Neuron (in vitro differentiated cells): ENCODE results near the gene CSF2.

Experiments used
- H2AFZ ChIP-seq: one replicate; pipeline ENCODE4 v1.6.1; 2013; ENCODE audit warnings: low read depth, mild to moderate bottlenecking, inconsistent platforms, low read length, moderate library complexity
- H3K27me3 ChIP-seq: one replicate; pipeline ENCODE4 v1.6.1; 2013; ENCODE audit warnings: low read length; ENCODE audit not compliant: insufficient read depth
- H3K36me3 ChIP-seq: one replicate; pipeline ENCODE4 v1.6.1; 2013; ENCODE audit warnings: low read length; ENCODE audit not compliant: insufficient read depth
- H3K4me1 ChIP-seq: one replicate; pipeline ENCODE4 v1.6.1; 2013; ENCODE audit warnings: low read length; ENCODE audit not compliant: insufficient read depth
- H3K4me3 ChIP-seq: 2 replicates; pipeline ENCODE4 v1.5.1; 2013; ENCODE audit warnings: mild to moderate bottlenecking, low read length, moderate library complexity
- H3K9me3 ChIP-seq: one replicate; pipeline ENCODE4 v1.6.1; 2013; ENCODE audit warnings: low read length

Gene CSF2

DNA sequence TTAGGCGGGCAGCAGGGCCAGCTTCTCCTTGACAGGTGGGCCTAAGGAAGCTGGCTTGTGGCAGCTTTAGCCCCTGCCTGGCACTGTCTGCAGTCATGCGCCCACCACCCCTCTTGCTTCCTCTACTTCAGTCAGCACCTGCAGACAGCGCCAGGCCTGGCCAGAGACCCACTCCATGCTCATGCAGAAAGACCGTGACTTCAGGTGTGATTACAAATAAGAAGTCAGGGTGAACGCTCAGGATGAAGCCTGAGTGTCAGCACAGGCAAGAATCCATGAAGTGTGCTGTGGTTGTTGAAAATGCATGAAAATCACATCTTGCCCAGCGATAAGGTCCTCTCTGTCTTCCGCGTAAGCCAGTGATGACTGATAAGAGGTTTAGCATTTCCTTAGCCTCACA lies 3.4 kb downstream of the CSF2 start:
- no peaks in the 10 kb centered on the region for H3K36me3 ChIP-seq
- no peak overlapping the region for H3K4me3 ChIP-seq
- H3K27me3 ChIP-seq, result no peaks in the 10 kb centered on the region
- H3K4me1 ChIP-seq, result no peaks in the 10 kb centered on the region
- no peaks in the 10 kb centered on the region for H3K9me3 ChIP-seq
- no peak overlapping the region for H2AFZ ChIP-seq

DNA sequence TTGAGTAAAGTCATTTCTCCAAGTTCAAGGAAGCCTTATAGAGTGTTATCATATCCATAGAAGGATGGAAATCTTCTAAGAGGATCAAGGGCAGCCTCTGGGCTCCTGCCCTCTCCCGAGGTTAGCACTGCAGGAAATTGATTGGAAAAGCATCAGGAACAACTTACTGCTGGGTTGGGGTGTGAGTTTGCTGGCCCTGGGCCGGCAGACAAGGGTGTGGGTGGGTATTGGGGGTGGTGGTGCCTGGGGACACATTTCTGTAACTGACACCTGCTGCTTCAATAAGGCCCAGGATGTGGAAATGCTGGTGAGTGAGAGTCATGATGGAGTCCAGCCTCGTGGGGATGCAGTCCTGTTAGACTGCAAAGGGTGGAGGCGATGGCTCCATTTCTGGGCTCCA lies 5.5 kb downstream of the CSF2 start:
- H3K9me3 ChIP-seq, result no peaks in the 10 kb centered on the region
- no peaks in the 10 kb centered on the region for H3K27me3 ChIP-seq
- no peak overlapping the region for H2AFZ ChIP-seq
- H3K36me3 ChIP-seq, result no peaks in the 10 kb centered on the region
- no peak overlapping the region for H3K4me3 ChIP-seq
- no peaks in the 10 kb centered on the region for H3K4me1 ChIP-seq

DNA sequence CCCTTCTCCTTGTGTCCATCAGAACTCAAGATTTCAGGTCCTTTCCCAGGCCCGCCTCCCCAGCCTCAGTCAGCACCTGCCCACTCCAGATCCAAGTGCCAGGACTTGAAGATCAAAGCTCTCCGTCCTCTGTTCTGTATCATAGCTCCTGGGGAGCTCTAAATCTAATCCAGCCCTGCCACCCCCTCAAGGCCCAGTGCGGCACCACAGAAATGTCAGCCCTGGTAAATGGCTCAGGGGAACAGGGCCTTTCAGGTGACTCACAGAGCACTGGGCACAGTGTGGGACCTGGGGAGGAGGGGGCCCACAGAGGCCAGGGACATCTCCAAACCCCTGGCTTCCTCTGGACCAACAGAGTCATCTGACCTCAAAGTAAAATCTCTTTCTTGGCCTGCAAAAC lies 6.0 kb downstream of the CSF2 start:
- no peak overlapping the region for H3K4me3 ChIP-seq
- no peaks in the 10 kb centered on the region for H3K27me3 ChIP-seq
- no peaks in the 10 kb centered on the region for H3K36me3 ChIP-seq
- no peaks in the 10 kb centered on the region for H3K9me3 ChIP-seq
- H2AFZ ChIP-seq, result no peak overlapping the region
- no peaks in the 10 kb centered on the region for H3K4me1 ChIP-seq

DNA sequence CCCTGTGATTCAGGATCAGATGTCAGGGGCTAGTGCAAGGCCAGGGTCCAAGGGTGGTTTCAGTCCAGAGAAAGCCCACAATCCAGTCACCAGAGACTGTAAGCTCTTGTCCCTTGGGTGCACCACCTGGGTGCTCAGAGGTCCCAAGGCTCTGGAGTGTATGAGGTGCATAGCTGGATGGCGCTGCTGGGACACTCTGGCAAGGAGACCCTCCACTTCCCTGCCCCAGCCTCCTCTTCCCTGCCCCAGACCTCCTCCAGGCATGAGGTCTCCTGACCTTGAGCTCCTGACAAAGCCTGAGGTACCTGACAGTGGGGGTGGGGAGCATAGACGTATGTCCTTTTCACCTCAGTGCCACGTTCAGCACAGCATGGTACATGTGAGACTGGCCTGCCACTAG lies 7.0 kb downstream of the CSF2 start:
- Histone ChIP-seq H3K27me3 (no peaks in the 10 kb centered on the region), H2AFZ (no peak overlapping the region), H3K4me1 (no peaks in the 10 kb centered on the region), H3K36me3 (no peaks in the 10 kb centered on the region), H3K4me3 (no peak overlapping the region), H3K9me3 (no peaks in the 10 kb centered on the region)

DNA sequence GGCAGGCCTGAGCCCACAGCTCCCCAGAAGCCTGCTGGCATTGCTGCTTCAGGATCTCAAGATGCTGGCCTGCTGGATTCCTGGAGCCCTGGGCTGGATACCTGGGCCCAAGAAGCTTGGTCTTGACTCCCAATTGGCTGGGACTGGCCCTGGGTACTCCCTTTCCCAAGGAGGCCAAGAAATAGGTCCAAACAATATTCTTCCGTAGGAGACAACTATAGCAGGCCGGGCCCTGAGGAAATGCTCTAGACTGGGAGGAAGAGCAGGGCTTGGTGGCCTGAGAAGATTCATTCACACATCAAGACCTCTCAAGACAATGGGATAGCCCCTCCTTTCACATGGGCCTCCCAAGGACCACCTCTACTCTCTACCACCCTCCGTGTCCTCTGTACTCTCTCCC lies 7.9 kb downstream of the CSF2 start:
- H3K36me3 ChIP-seq, result no peaks in the 10 kb centered on the region
- H2AFZ ChIP-seq, result no peak overlapping the region
- H3K27me3 ChIP-seq, result no peaks in the 10 kb centered on the region
- H3K4me1 ChIP-seq, result no peaks in the 10 kb centered on the region
- H3K4me3 ChIP-seq, result no peak overlapping the region
- no peaks in the 10 kb centered on the region for H3K9me3 ChIP-seq

DNA sequence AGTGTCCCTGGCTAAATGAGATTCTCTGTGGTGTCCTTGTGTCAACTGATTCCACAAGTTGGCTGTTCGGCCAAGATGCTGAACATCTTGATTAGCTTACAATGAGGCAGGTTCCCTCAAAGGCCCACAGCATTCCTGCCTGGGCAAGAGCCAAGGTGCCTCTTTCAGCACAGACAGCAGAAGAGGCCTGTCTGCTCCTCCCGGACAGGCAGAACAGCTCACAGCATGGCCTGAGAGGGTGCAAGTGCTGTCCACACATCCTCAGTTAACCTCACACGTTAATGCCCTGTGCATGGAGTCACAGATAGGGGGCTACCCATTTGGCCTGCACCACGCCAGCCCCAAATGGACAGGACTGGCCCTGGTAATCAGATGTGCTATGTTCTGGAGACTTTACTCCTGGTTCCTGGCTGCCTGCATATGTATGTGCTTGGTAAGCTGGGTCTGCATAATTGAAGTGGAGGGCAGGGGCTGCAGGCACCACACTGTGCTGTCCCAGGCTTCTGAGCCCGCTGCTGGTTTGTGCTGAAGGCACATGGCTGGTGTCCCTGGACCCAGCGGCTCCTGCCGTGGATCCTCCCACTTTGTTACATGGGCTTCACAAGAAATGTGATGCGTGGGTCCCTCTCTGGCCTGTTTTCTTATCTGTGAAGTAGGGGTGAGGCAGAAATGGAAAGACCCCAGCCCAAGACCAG lies 8.9 kb downstream of the CSF2 start:
- Histone ChIP-seq H2AFZ (no peak overlapping the region), H3K4me3 (no peak overlapping the region), H3K36me3 (no peaks in the 10 kb centered on the region), H3K27me3 (no peaks in the 10 kb centered on the region), H3K4me1 (no peaks in the 10 kb centered on the region), H3K9me3 (no peaks in the 10 kb centered on the region)

DNA sequence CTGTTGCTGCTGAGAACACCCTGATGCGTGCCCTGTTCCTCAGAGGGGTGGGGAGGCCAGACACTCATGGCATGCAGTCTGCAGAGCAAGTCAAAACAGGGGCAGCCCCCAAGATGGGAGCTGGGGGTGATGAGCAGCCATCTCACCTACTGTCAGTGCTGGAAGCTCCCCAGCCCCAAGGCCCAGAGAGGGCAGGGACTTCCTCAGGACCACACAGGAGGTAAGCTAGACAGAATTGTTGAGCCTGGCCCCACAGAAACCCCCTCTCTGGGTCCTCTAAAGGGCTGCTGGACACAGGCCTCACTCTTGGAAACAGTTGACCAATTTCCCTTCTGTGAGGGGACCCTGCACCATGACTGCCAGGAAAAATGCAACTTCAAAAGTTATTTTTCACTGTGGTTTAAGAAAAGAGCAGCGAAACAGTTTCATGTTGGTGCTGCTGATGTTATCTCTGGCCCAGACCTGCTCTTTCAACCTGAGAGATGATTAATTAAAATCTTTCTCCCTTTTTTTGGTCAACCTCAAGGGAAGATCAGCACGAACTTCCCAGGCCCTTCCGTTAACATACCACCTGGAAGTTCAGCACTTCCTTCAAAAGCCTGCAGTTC lies 9.6 kb downstream of the CSF2 start:
- Histone ChIP-seq H3K4me3 (no peak overlapping the region), H2AFZ (no peak overlapping the region), H3K9me3 (no peaks in the 10 kb centered on the region), H3K4me1 (no peaks in the 10 kb centered on the region), H3K36me3 (no peaks in the 10 kb centered on the region), H3K27me3 (no peaks in the 10 kb centered on the region)

DNA sequence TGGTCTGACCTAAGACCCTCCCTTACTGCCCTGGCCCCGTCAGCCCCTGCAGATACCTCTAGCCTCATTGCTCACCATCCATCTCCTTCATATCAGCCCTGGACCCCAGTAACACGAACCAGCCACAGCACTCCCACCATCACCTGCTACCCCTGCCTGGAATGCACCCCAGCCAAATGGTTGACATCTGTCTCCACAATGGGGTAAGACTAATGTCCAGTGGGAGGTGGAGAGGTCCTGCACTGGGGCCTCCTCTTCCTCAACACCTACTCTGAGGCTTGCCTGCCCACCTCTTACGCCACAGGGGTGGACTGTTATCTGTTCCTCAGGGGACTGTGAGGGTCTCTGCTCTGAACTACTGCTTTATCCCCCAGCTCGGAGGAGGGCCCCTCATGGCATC lies 12.1 kb downstream of the CSF2 start:
- no peak overlapping the region for H3K4me3 ChIP-seq
- no peak overlapping the region for H2AFZ ChIP-seq
- H3K27me3 ChIP-seq, result no peaks in the 10 kb centered on the region
- no peaks in the 10 kb centered on the region for H3K4me1 ChIP-seq
- H3K36me3 ChIP-seq, result no peaks in the 10 kb centered on the region
- H3K9me3 ChIP-seq, result no peaks in the 10 kb centered on the region

DNA sequence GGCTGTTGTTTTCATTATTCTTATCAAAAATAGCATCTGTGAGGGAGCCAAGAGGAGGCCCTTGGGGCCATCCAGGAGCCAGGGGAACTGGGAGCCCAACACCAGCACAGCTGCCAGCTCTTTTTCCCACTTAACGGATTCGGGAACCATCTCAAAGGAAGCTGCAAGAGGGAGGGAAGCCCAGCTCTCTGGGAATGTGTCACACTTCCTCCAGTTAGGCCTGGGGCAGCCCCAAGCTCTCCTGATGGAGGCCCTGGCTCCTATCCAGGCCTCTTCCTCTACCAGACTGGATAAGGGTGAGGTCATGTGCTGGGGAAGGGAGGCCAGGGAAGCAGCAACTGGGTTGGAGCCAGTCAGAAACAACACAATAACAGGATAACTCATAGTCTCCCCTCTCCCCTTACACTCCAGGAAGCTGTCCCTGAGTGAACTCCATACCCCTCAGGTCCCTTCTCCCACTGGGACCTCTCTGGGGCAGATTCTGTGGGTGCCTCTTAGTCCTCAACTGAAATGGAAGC lies 12.7 kb downstream of the CSF2 start:
- no peaks in the 10 kb centered on the region for H3K27me3 ChIP-seq
- H3K4me3 ChIP-seq, result no peak overlapping the region
- H3K9me3 ChIP-seq, result no peaks in the 10 kb centered on the region
- no peaks in the 10 kb centered on the region for H3K36me3 ChIP-seq
- H3K4me1 ChIP-seq, result no peaks in the 10 kb centered on the region
- H2AFZ ChIP-seq, result no peak overlapping the region

DNA sequence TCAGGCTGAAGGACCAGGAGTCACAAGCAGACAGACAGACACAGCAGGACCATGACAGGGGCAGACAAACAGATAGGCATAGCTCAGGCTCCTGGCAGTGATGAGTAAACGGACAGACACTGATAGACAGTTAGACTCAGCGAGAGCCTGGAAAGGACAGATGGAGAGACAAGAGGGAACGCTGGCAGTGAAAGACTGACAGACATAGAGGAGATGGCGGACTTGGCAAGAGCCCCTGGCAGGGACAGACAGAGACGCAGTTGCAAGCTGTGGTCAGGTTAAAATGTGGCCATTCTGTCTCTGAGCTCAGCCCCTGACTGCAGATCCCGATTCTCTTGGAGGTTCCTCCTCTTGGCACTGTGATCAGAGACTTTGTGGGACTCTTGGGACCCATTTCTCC lies 13.6 kb downstream of the CSF2 start:
- H3K4me3 ChIP-seq, result no peak overlapping the region
- H3K36me3 ChIP-seq, result no peaks in the 10 kb centered on the region
- no peaks in the 10 kb centered on the region for H3K4me1 ChIP-seq
- no peak overlapping the region for H2AFZ ChIP-seq
- no peaks in the 10 kb centered on the region for H3K27me3 ChIP-seq
- no peaks in the 10 kb centered on the region for H3K9me3 ChIP-seq

DNA sequence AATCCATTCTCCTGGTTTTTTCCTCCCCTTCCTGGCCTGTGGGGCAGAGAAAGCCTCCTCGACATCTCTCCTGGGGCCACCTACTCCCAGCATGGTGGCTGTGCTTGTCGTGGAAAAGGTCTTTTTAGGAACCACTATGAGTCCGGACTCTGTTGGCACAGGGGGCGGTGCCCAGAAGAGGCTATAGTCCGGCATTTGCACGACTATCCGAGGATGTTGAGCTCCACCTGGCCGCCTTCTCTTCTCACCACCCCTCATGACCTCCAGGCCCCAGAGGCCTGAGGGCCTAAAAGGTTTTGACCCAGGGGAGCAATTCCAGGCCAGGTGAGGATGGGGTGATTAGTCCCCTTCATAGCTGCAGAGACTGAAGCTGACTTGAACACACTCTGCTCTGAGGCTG lies 14.1 kb downstream of the CSF2 start:
- no peaks in the 10 kb centered on the region for H3K4me1 ChIP-seq
- no peaks in the 10 kb centered on the region for H3K36me3 ChIP-seq
- no peaks in the 10 kb centered on the region for H3K27me3 ChIP-seq
- no peak overlapping the region for H3K4me3 ChIP-seq
- no peak overlapping the region for H2AFZ ChIP-seq
- H3K9me3 ChIP-seq, result no peaks in the 10 kb centered on the region

DNA sequence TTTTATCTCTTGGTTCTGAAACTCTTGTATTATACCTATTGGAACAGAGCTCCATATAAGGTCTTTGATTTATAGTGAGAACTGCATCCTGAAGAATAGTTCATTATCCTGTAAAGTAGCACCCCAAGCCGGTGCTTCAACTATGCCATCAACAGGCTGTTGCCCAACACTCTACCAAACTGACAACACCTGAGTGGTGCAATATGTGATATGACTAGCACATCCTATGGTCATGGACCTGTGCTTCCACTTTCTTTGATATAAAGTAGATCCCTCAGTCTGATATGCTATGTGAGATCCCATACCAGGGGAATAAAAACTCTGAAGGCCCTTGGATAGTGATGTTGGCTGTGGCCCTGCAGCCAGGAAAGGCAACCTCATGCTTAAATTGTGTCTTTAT lies 15.8 kb downstream of the CSF2 start:
- Histone ChIP-seq H3K4me1 (no peaks in the 10 kb centered on the region), H3K4me3 (no peak overlapping the region), H2AFZ (no peak overlapping the region), H3K36me3 (no peaks in the 10 kb centered on the region), H3K27me3 (no peaks in the 10 kb centered on the region), H3K9me3 (no peaks in the 10 kb centered on the region)

DNA sequence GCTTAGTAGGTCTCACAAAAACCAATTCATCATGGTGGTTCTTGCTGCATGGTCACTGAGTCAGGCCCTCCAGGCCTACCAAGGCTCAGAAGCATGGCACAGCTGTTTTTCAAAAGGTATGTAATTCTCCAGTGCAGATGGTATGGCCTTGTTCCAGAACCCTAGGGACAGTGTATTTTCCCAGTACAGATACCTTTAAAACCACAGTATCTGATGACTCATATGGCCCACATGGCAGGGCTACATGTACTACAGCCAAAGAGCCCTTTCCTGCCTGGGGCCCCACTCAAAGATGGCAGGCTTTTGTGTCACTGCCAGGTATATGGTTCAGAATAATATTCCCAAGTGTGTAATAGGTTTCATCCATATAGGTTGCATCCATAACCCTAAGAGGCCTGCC lies 16.5 kb downstream of the CSF2 start:
- no peaks in the 10 kb centered on the region for H3K4me1 ChIP-seq
- H3K9me3 ChIP-seq, result no peaks in the 10 kb centered on the region
- H3K27me3 ChIP-seq, result no peaks in the 10 kb centered on the region
- no peak overlapping the region for H3K4me3 ChIP-seq
- no peak overlapping the region for H2AFZ ChIP-seq
- H3K36me3 ChIP-seq, result no peaks in the 10 kb centered on the region

DNA sequence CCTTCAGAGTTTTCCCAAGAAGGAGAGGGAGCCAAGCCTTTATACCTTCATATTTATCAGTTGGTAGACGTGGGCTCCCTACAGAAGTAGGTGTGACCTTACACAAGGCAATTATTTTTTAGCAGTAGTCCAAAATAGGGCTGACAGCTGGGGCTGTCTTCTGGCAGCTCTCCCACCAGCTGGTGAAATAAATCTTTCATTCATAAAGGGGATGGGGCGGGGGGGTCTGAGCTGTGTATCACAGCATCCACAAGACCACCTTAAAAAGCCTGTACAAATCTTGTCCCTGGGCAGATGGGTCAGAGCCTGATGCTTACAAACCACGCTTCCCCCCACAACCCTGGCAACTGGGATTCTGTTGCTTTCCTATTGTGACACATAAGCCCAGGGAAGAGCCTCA lies 19.7 kb downstream of the CSF2 start:
- no peaks in the 10 kb centered on the region for H3K9me3 ChIP-seq
- H3K4me3 ChIP-seq, result no peak overlapping the region
- no peaks in the 10 kb centered on the region for H3K36me3 ChIP-seq

More for the DNA sequence above, 19.7 kb downstream of the CSF2 start:
- Histone ChIP-seq H3K4me1 (no peaks in the 10 kb centered on the region), H3K27me3 (no peaks in the 10 kb centered on the region), H2AFZ (no peak overlapping the region)
